H9 (cell line): Measurements from ENCODE around the gene ADGRG1. TPM values are rescaled to one million over a fixed set of nuclear protein-coding genes. Genes with fewer than 3 reads are reported as not detected.

Source experiments
- DNase-seq: peaks from one replicate; pipeline ENCODE4 v3.0.0-alpha.2; 2017
- H2AFZ ChIP-seq: one replicate; pipeline ENCODE4 v1.6.1; 2013; ENCODE audit warnings: mild to moderate bottlenecking, low read length, control low read depth, moderate library complexity
- H2AK5ac ChIP-seq: 2 replicates; pipeline ENCODE4 v1.6.1; 2013; ENCODE audit warnings: low read length, control low read depth, mixed read lengths; ENCODE audit not compliant: insufficient read length
- H2BK120ac ChIP-seq: one replicate; pipeline ENCODE4 v1.6.1; 2013; ENCODE audit warnings: low read depth, mild to moderate bottlenecking, low read length, control low read depth, inconsistent platforms; ENCODE audit not compliant: poor library complexity, severe bottlenecking
- H2BK12ac ChIP-seq: 2 replicates; pipeline ENCODE4 v1.6.1; 2013; ENCODE audit warnings: low read length, control low read depth, mixed read lengths, low read depth; ENCODE audit not compliant: insufficient read length
- H2BK15ac ChIP-seq: 2 replicates; pipeline ENCODE4 v1.6.1; 2013; ENCODE audit warnings: low read depth, low read length, control low read depth
- H2BK20ac ChIP-seq: one replicate; pipeline ENCODE4 v1.6.1; 2013; ENCODE audit warnings: low read depth, mild to moderate bottlenecking, low read length, control low read depth, inconsistent platforms; ENCODE audit not compliant: poor library complexity, severe bottlenecking
- H2BK5ac ChIP-seq: 2 replicates; pipeline ENCODE4 v1.6.1; 2013; ENCODE audit warnings: low read length, control low read depth, mixed read lengths; ENCODE audit not compliant: insufficient read length
- H3K14ac ChIP-seq: 2 replicates; pipeline ENCODE4 v1.6.1; 2013; ENCODE audit warnings: low read length, control low read depth; ENCODE audit not compliant: insufficient read depth
- H3K18ac ChIP-seq: 2 replicates; pipeline ENCODE4 v1.6.1; 2013; ENCODE audit warnings: low read depth, mild to moderate bottlenecking, mixed read lengths, low read length, control low read depth; ENCODE audit not compliant: insufficient read length
- H3K23ac ChIP-seq: 2 replicates; pipeline ENCODE4 v1.6.1; 2013; ENCODE audit warnings: low read length, control low read depth, mixed read lengths, low read depth; ENCODE audit not compliant: insufficient read length
- H3K23me2 ChIP-seq: 2 replicates; pipeline ENCODE4 v1.6.1; 2013; ENCODE audit warnings: low read depth, mild to moderate bottlenecking, mixed read lengths, low read length, control low read depth; ENCODE audit not compliant: insufficient read length, poor library complexity, severe bottlenecking
- H3K27ac ChIP-seq: 2 replicates; pipeline ENCODE4 v1.5.1; 2013; ENCODE audit warnings: low read length, control low read depth, mixed read lengths, low read depth; ENCODE audit not compliant: insufficient read length
- H3K27me3 ChIP-seq: 2 replicates; pipeline ENCODE4 v1.6.1; 2013; ENCODE audit warnings: low read length, control low read depth, inconsistent platforms; ENCODE audit not compliant: insufficient read depth
- H3K4ac ChIP-seq: 2 replicates; pipeline ENCODE4 v1.6.1; 2013; ENCODE audit warnings: low read depth, mild to moderate bottlenecking, control low read depth, inconsistent platforms, low read length, moderate library complexity
- H3K4me1 ChIP-seq: 2 replicates; pipeline ENCODE4 v1.6.1; 2013; ENCODE audit warnings: low read length, control low read depth, inconsistent platforms; ENCODE audit not compliant: insufficient read depth
- H3K4me2 ChIP-seq: 2 replicates; pipeline ENCODE4 v1.6.1; 2013; ENCODE audit warnings: low read length, control low read depth, mixed read lengths; ENCODE audit not compliant: insufficient read length, insufficient read depth
- H3K56ac ChIP-seq: 2 replicates; pipeline ENCODE4 v1.6.1; 2013; ENCODE audit warnings: low read depth, mild to moderate bottlenecking, mixed read lengths, low read length, control low read depth; ENCODE audit not compliant: insufficient read length
- H3K79me1 ChIP-seq: 2 replicates; pipeline ENCODE4 v1.6.1; 2013; ENCODE audit warnings: low read depth, mild to moderate bottlenecking, moderate library complexity, low read length, control low read depth, inconsistent platforms; ENCODE audit not compliant: insufficient read depth, poor library complexity, severe bottlenecking
- H3K79me2 ChIP-seq: 2 replicates; pipeline ENCODE4 v1.6.1; 2013; ENCODE audit warnings: low read length, control low read depth, inconsistent platforms; ENCODE audit not compliant: insufficient read depth
- H3K9ac ChIP-seq: 2 replicates; pipeline ENCODE4 v1.6.1; 2013; ENCODE audit warnings: low read length, control low read depth, mixed read lengths; ENCODE audit not compliant: insufficient read length; ENCODE audit errors: extremely low read depth
- H3K9me3 ChIP-seq: one replicate; pipeline ENCODE4 v1.6.1; 2013; ENCODE audit warnings: low read depth, low read length, inconsistent platforms; ENCODE audit not compliant: control insufficient read depth
- H3T11ph ChIP-seq: one replicate; pipeline ENCODE4 v1.6.1; 2013; ENCODE audit warnings: mild to moderate bottlenecking, low read length, control low read depth, inconsistent platforms
- H4K20me1 ChIP-seq: one replicate; pipeline ENCODE4 v1.6.1; 2013; ENCODE audit not compliant: control insufficient read depth, insufficient read length, insufficient read depth
- H4K5ac ChIP-seq: 2 replicates; pipeline ENCODE4 v1.6.1; 2013; ENCODE audit warnings: low read depth, mild to moderate bottlenecking, mixed read lengths, low read length, control low read depth; ENCODE audit not compliant: insufficient read length
- H4K8ac ChIP-seq: replicated peaks from 2 replicates; pipeline ENCODE4 v1.6.1; 2013; ENCODE audit warnings: low read length, control low read depth, mixed read lengths, low read depth; ENCODE audit not compliant: insufficient read length
- H4K91ac ChIP-seq: 2 replicates; pipeline ENCODE4 v1.6.1; 2013; ENCODE audit warnings: low read depth, mild to moderate bottlenecking, moderate library complexity, mixed read lengths, low read length, control low read depth; ENCODE audit not compliant: insufficient read length
- H3K27ac Mint-ChIP-seq, 3 experiments: 2 replicates in 2 of 3; 3 replicates in 1 of 3; pipeline ENCODE4 v1.8.0; 2020 to 2021; ENCODE audit warnings: mixed read lengths in 3 of 3, mild to moderate bottlenecking in 1 of 3, moderate library complexity in 1 of 3
- H3K27me3 Mint-ChIP-seq: 2 replicates; pipeline ENCODE4 v1.8.0; 2021; ENCODE audit warnings: low read depth, mild to moderate bottlenecking, moderate library complexity, mixed read lengths
- H3K36me3 Mint-ChIP-seq, 3 experiments: 2 replicates in 2 of 3; 3 replicates in 1 of 3; pipeline ENCODE4 v1.8.0; 2020 to 2021; ENCODE audit warnings: low read depth in 3 of 3, mixed read lengths in 3 of 3; ENCODE audit not compliant: insufficient read depth in 1 of 3
- H3K4me1 Mint-ChIP-seq, 2 experiments: 2 replicates each; pipeline ENCODE4 v1.8.0; 2020; ENCODE audit warnings: mixed read lengths in 2 of 2
- H3K4me3 Mint-ChIP-seq, 2 experiments: 2 replicates in 1 of 2; 3 replicates in 1 of 2; pipeline ENCODE4 v1.8.0; 2020 to 2021; ENCODE audit warnings: mild to moderate bottlenecking in 2 of 2, mixed read lengths in 2 of 2, moderate library complexity in 1 of 2
- H3K9me3 Mint-ChIP-seq, 2 experiments: 2 replicates in 1 of 2; 3 replicates in 1 of 2; pipeline ENCODE4 v1.8.0; 2020; ENCODE audit warnings: mild to moderate bottlenecking in 2 of 2, mixed read lengths in 2 of 2, moderate library complexity in 1 of 2
- WGBS: extraction: QIAGEN DNeasy Blood & Tissue Kit; methylation state at CpG from one replicate; pipeline ENCODE4 v1.1.7; 2013; ENCODE audit warnings: missing lambda C conversion rate, low lambda C conversion rate, mixed read lengths; ENCODE audit not compliant: insufficient read length; ENCODE audit errors: extremely low coverage; 5-methylcytosine and 5-hydroxymethylcytosine counted together
- total RNA-seq: library from RNA; stranded (reverse); gene quantifications from 2 replicates; pipeline ENCODE4 v1.2.1, GENCODE V29; 2021
- TF ChIP-seq, protein P1 (sequence below): fragments of 200-600 bp; sonication (generic); conservative IDR thresholded peaks from 3 replicates; pipeline ENCODE4 v1.8.0; 2021; ENCODE audit warnings: antibody characterized with exemption, mild to moderate bottlenecking

Gene ADGRG1
- total RNA-seq, 1 experiment from 2014 or later, result 1.1 TPM

DNA sequence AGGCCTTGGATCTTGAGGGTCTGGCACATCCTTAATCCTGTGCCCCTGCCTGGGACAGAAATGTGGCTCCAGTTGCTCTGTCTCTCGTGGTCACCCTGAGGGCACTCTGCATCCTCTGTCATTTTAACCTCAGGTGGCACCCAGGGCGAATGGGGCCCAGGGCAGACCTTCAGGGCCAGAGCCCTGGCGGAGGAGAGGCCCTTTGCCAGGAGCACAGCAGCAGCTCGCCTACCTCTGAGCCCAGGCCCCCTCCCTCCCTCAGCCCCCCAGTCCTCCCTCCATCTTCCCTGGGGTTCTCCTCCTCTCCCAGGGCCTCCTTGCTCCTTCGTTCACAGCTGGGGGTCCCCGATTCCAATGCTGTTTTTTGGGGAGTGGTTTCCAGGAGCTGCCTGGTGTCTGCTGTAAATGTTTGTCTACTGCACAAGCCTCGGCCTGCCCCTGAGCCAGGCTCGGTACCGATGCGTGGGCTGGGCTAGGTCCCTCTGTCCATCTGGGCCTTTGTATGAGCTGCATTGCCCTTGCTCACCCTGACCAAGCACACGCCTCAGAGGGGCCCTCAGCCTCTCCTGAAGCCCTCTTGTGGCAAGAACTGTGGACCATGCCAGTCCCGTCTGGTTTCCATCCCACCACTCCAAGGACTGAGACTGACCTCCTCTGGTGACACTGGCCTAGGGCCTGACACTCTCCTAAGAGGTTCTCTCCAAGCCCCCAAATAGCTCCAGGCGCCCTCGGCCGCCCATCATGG lies 35.7 kb downstream of the ADGRG1 start:
- H3K56ac ChIP-seq, result no peak overlapping the region
- H3K27me3 ChIP-seq, result 0 out of 2 replicates have a peak, but pooled peaks cover 1% of the 10 kb centered on the region
- H3K4me3 Mint-ChIP-seq, result no peak overlapping the region
- no peak overlapping the region for H2BK12ac ChIP-seq
- no peak overlapping the region for H2BK20ac ChIP-seq
- H4K8ac ChIP-seq, result no peak overlapping the region
- no peak overlapping the region for H3K4me2 ChIP-seq
- H3K4me1 Mint-ChIP-seq, result peaks cover 0 to 3% of the 10 kb centered on the region in 2 experiments; a peak in 1 of 4 replicates
- H2BK15ac ChIP-seq, result no peak overlapping the region
- DNase-seq, result no peak
- no peaks in the 10 kb centered on the region for H3K9me3 Mint-ChIP-seq
- H2BK5ac ChIP-seq, result no peak overlapping the region
- no peak overlapping the region for H3K27ac ChIP-seq
- H3K27me3 Mint-ChIP-seq, result no peaks in the 10 kb centered on the region; the same call in 1 of the 2 replicates
- no peaks in the 10 kb centered on the region; a peak in 1 of 7 replicates for H3K36me3 Mint-ChIP-seq
- no peak overlapping the region for H2AK5ac ChIP-seq
- TF ChIP-seq, protein P1, sequence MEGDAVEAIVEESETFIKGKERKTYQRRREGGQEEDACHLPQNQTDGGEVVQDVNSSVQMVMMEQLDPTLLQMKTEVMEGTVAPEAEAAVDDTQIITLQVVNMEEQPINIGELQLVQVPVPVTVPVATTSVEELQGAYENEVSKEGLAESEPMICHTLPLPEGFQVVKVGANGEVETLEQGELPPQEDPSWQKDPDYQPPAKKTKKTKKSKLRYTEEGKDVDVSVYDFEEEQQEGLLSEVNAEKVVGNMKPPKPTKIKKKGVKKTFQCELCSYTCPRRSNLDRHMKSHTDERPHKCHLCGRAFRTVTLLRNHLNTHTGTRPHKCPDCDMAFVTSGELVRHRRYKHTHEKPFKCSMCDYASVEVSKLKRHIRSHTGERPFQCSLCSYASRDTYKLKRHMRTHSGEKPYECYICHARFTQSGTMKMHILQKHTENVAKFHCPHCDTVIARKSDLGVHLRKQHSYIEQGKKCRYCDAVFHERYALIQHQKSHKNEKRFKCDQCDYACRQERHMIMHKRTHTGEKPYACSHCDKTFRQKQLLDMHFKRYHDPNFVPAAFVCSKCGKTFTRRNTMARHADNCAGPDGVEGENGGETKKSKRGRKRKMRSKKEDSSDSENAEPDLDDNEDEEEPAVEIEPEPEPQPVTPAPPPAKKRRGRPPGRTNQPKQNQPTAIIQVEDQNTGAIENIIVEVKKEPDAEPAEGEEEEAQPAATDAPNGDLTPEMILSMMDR, result peak; percentile 33; the same call in 2 of the 3 replicates
- no peak overlapping the region for H3T11ph ChIP-seq
- H3K14ac ChIP-seq, result no peak overlapping the region
- no peak overlapping the region for H3K9ac ChIP-seq
- no peak overlapping the region for H2AFZ ChIP-seq
- H3K4me1 ChIP-seq, result no peaks in the 10 kb centered on the region
- no peak overlapping the region for H3K4ac ChIP-seq
- H2BK120ac ChIP-seq, result no peak overlapping the region
- no CpG with 5 or more reads among the region's 15 CpGs for WGBS
- no peaks in the 10 kb centered on the region for H3K79me1 ChIP-seq
- H4K20me1 ChIP-seq, result no peaks in the 10 kb centered on the region
- peak overlapping the region in 1 of 3 experiments; percentile 92; a peak in 2 of 7 replicates for H3K27ac Mint-ChIP-seq
- H4K91ac ChIP-seq, result no peak overlapping the region
- no peak overlapping the region for H3K23ac ChIP-seq
- H3K18ac ChIP-seq, result no peak overlapping the region
- no peaks in the 10 kb centered on the region for H3K79me2 ChIP-seq
- no peaks in the 10 kb centered on the region for H3K23me2 ChIP-seq
- H3K9me3 ChIP-seq, result no peaks in the 10 kb centered on the region
- H4K5ac ChIP-seq, result no peak overlapping the region
